GM12865 (cell line): ENCODE data around the gene ZBTB46.

Experiments used
- DNase-seq: peaks from one replicate; pipeline ENCODE4 v3.0.0; 2010; ENCODE audit warnings: low read depth
- H3K4me3 ChIP-seq: 2 replicates; pipeline ENCODE4 v1.5.1; 2011; ENCODE audit warnings: mild to moderate bottlenecking, low read depth, low read length, control low read depth
- TF ChIP-seq, protein P1 (sequence below): IDR thresholded peaks from 2 replicates; pipeline ENCODE4 v1.5.1; 2011; ENCODE audit warnings: low read length, control low read depth, low read depth, inconsistent platforms; ENCODE audit not compliant: insufficient read depth; ENCODE audit errors: missing control alignments

The ZBTB46 gene

DNA sequence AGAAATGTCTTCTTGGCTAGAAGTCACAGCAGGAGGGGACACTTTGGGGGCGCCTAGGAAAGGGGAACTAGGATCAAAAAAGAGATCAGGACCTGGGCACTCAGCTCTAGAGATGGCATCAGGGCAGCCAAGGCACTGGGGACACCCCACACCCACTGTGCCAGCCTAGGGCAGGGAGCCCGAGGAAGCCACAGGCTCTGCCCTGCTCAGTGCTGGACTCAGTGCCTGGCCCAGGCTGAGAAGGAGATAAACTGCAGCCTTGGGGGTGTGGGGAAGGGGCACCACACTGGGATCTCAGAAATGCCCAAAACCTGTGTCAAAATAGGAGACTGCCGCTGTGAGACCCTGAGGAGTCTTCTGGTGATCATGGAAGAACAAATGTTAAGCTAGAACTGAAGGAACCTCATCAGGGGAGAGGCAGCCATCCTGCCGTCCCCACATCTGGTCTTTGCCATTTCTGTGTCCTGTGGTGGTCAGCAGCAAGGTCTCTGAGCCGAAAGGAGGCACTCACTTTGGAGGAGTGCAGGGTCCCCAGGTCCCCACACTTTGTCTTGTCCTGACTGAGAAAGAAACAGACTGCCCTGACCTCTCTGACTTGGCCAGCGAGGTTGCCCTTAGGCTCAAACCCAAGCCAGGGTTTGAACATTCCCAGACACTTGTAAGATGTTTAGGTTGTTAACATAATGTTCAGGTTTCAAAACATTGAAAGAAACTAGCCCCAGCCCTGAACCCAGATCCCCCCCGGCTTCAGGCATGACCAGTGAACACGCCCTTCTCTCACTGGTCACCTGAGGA, 125.6 kb downstream of the ZBTB46 start:
- TF ChIP-seq, protein P1, sequence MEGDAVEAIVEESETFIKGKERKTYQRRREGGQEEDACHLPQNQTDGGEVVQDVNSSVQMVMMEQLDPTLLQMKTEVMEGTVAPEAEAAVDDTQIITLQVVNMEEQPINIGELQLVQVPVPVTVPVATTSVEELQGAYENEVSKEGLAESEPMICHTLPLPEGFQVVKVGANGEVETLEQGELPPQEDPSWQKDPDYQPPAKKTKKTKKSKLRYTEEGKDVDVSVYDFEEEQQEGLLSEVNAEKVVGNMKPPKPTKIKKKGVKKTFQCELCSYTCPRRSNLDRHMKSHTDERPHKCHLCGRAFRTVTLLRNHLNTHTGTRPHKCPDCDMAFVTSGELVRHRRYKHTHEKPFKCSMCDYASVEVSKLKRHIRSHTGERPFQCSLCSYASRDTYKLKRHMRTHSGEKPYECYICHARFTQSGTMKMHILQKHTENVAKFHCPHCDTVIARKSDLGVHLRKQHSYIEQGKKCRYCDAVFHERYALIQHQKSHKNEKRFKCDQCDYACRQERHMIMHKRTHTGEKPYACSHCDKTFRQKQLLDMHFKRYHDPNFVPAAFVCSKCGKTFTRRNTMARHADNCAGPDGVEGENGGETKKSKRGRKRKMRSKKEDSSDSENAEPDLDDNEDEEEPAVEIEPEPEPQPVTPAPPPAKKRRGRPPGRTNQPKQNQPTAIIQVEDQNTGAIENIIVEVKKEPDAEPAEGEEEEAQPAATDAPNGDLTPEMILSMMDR = no peak
- H3K4me3 ChIP-seq = no peak overlapping the region
- no peak for DNase-seq

DNA sequence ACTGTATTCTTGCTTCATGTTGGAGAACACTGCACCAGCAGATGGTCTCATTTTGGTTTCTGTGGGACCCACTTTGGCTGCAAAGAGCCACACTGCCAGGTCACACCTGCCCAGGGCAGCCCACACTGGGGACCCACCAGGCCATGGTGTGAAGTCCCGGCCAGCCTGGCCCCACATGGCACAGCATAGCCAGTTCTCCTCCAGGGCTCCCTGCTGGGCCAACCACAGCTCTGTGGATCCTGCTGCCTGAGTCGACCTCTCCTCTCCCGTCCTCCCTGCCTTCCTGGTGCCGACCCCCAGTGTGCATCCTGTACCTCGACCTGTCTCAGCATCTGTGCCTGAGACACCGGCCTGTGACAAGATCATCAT, 126.3 kb downstream of the ZBTB46 start:
- no peak overlapping the region for H3K4me3 ChIP-seq
- DNase-seq = no peak
- TF ChIP-seq, protein P1 = no peak

DNA sequence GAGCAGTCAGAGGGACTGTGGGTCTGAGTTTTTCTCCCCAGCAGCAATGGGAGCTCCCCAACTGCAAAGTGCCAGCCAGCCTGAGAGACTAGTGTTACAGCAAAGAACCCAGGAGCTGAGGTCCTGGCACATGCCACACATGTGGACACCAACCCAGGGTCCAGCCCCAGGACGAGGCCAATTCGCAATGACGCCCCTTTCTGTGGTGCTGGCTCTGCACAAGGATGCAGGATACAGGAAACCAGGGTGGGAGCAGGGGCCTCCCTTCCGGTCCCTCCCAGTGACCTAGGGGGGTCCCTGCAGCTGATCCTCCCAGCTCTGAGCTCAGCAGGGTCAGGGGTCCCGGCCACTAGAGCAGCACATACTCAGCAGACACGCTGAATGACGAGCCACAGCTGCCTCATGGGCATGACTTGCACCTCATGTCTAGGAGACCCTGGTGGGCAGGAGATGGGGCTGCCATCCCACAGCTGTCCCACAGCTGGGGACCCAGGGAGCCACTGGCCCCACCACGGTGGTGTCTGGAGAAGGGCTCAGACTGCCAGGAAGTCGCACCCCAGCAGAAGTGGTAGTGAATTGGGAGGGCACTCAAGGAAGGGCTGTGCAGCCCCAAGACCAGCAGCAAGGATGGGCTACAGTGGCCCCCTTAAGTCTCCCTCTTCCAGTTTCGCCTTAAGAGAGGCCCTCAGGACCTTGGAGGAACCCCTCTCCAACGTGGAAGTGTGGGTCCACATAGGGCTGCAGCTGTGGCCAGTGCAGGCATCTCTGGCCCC, 126.9 kb downstream of the ZBTB46 start:
- TF ChIP-seq, protein P1 = no peak
- H3K4me3 ChIP-seq = no peak overlapping the region
- no peak for DNase-seq

DNA sequence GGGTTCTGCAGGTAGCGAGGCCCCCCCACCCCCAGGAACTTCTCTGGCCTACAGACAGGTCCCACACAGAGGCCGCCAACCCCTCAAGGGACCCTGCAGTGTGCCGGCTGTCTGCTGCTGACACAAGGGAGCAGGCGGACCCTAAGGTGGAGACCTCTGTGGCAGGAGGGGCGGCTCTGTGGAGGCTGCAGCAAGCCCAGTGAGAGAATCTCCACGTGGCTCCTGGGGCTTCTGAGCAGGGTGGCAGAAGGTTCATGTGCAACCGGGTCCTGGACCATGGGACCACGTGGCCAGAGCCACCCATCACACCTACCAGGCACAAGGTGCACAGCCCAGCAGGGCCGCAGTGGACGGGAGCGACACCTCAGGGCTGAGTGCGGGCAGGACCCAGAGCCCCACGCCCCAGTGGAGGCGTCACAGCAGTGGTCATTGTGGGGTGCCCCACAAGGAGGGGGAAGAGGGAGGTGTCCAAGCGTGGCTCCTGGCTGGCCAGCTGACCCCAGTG, 127.5 kb downstream of the ZBTB46 start:
- TF ChIP-seq, protein P1 = no peak
- DNase-seq = no peak
- H3K4me3 ChIP-seq = no peak overlapping the region

DNA sequence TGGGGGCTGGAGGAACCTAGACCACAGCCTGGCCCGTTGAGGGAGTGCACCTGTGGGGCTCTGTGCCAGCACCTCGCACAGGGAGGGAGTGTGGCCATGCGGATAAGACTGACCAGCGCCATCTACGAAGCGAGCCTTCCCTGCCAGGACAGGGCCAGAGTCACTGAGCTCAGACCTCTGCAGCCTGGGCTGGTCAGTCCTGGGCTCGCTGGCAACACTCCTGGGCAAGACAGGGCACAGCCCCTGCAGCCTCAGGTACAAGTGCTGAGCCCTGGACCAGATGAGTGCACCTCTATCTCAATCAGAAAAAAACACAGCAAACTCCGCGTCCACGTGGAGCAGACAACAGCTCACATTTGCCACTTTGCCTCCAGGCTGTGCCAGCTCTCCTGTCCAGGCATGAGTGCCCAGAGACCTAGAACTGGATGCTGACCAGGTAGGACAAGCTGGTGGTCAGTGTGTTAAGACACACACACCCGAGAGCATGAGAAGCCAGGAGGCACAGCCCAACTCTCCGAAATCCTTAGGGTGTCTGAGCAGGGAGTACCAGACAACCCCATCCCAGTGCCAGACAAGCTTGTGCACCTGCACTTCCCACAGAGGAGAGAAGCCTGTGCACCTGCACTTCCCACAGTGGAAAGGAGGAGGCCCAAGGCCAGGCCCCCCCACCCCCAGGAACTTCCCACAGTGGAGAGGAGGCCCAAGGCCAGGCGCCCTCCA, 128.2 kb downstream of the ZBTB46 start:
- TF ChIP-seq, protein P1 = no peak
- no peak for DNase-seq
- no peak overlapping the region for H3K4me3 ChIP-seq

DNA sequence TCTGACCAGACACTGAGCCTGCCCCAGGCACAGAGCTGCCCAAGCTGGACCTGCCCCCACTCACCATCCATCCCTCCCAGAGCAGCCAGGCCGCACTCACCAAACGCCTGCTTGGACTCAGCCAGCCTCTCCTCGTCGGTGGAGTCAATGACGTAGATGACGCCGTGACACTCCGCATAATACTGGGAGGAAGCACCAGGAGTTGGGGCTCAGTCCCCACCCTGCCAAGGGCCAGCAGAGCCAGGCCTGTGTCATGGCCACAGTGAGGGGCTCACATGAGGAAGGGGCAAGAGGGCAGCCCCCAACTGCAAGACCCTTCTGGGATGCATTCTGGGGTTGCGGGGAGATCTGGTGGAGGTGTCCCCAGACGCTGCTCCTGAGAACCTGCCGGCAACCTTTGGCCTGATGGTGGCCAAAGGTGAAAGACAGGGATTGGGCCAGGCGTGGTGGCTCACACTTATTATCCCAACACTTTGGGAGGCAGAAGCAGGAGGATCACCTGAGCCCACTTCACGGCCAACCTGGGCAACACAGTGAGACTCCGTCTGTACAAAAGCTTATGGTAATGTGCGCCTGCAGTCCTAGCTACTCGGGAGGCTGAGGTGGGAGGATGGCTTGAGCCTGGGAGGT, 128.9 kb downstream of the ZBTB46 start:
- no peak for DNase-seq
- TF ChIP-seq, protein P1 = no peak
- H3K4me3 ChIP-seq = no peak overlapping the region
